A549 (cell line): ENCODE data around the gene CDH4. TPM values are rescaled to one million over a fixed set of nuclear protein-coding genes. Genes with fewer than 3 reads are reported as not detected.

Experiments used
- ATAC-seq, 2 experiments: fragments of 200-7000 bp in 1 of 2; fragments of >200 bp in 1 of 2; cut with Nextera tagmentation in 1 of 2; cut with Tn5 transposase in 1 of 2; 3 replicates each; pipeline versions ENCODE4 v1.8.0 to v1.9.1; 2018 to 2020; ENCODE audit warnings: mild to moderate bottlenecking in 1 of 2, moderate library complexity in 1 of 2
- CTCF ChIA-PET: fragments of 300-600 bp; sonication (Branson Sonifier 250); formaldehyde crosslinking; extraction: SDS; loops from one replicate; lab custom pipeline; 2021; ENCODE audit warnings: antibody characterized with exemption, inconsistent platforms; lab: Yijun Ruan, JAX
- POLR2A ChIA-PET: fragments of 350-600 bp; formaldehyde crosslinking; extraction: SDS; loops from one replicate; lab custom pipeline; 2021; ENCODE audit warnings: antibody characterized with exemption, inconsistent platforms; lab: Yijun Ruan, JAX
- DNase-seq, 2 experiments: peaks; one replicate each; pipeline versions ENCODE4 v3.0.0 to v3.0.0-alpha.2; 2011 to 2016; ENCODE audit warnings: low read depth in 1 of 2, low spot score in 1 of 2
- FAIRE-seq: peaks from 2 replicates; lab custom pipeline; 2011; peaks lifted over from hg19 to GRCh38; lab: Jason Lieb, UNC
- H3K27ac ChIP-seq, 2 experiments: fragments of >200 bp; sonication (Bioruptor Twin); formaldehyde crosslinking; 3 replicates each; pipeline ENCODE4 v1.5.1; 2016 to 2017
- H3K4me1 ChIP-seq: fragments of >200 bp; sonication (Bioruptor Twin); formaldehyde crosslinking; 3 replicates; pipeline ENCODE4 v1.6.1; 2016
- H3K4me2 ChIP-seq: fragments of >200 bp; sonication (Bioruptor Twin); formaldehyde crosslinking; 3 replicates; pipeline ENCODE4 v1.6.1; 2016
- H3K4me3 ChIP-seq: fragments of >200 bp; sonication (Bioruptor Twin); formaldehyde crosslinking; 3 replicates; pipeline ENCODE4 v1.5.1; 2016
- H3K9me3 ChIP-seq: fragments of >200 bp; sonication (Bioruptor Twin); formaldehyde crosslinking; 3 replicates; pipeline ENCODE4 v1.6.1; 2016
- BCL3 ChIP-seq: fragments of >200 bp; sonication (Bioruptor Twin); formaldehyde crosslinking; IDR thresholded peaks from 3 replicates; pipeline ENCODE4 v1.6.1; 2016
- CBX2 ChIP-seq: fragments of 200-600 bp; sonication (generic); IDR thresholded peaks from 2 replicates; pipeline ENCODE4 v1.6.1; 2016; ENCODE audit warnings: low read depth, mild to moderate bottlenecking, borderline replicate concordance
- CHD2 ChIP-seq: fragments of 150-350 bp; IDR thresholded peaks from 2 replicates; pipeline ENCODE4 v1.6.1; 2014; ENCODE audit warnings: low read length; ENCODE audit not compliant: partially characterized antibody
- CTCF ChIP-seq: fragments of >200 bp; sonication (Bioruptor Twin); formaldehyde crosslinking; IDR thresholded peaks from 3 replicates; pipeline ENCODE4 v1.5.1; 2016
- E2F6 ChIP-seq: IDR thresholded peaks from 2 replicates; pipeline ENCODE4 v1.6.1; 2012; ENCODE audit warnings: low read depth, borderline replicate concordance
- FOSB ChIP-seq: fragments of 250-450 bp; sonication (Bioruptor Pico); IDR thresholded peaks from 2 replicates; pipeline ENCODE4 v1.5.0; 2020; ENCODE audit warnings: mild to moderate bottlenecking, moderate library complexity
- GATA3 ChIP-seq: IDR thresholded peaks from 2 replicates; pipeline ENCODE4 v1.6.1; 2012; ENCODE audit warnings: borderline replicate concordance
- HDAC2 ChIP-seq: fragments of 200-600 bp; sonication (generic); IDR thresholded peaks from 2 replicates; pipeline ENCODE4 v1.6.1; 2016
- HEYL ChIP-seq: fragments of 250-450 bp; sonication (Bioruptor Pico); IDR thresholded peaks from 2 replicates; pipeline ENCODE4 v1.8.0; 2021; ENCODE audit warnings: mild to moderate bottlenecking, moderate library complexity
- HMGXB4 ChIP-seq: fragments of 250-450 bp; sonication (Bioruptor Pico); IDR thresholded peaks from 2 replicates; pipeline ENCODE4 v1.5.0; 2021; ENCODE audit warnings: mild to moderate bottlenecking, moderate library complexity, borderline replicate concordance
- HOXB13 ChIP-seq: fragments of 250-450 bp; sonication (Bioruptor Pico); IDR thresholded peaks from 2 replicates; pipeline ENCODE4 v1.5.0; 2020; ENCODE audit warnings: low read depth, mild to moderate bottlenecking, moderate library complexity
- HOXB5 ChIP-seq: fragments of 250-450 bp; sonication (Bioruptor Pico); IDR thresholded peaks from 2 replicates; pipeline ENCODE4 v1.5.0; 2020; ENCODE audit warnings: mild to moderate bottlenecking, moderate library complexity
- KDM1A ChIP-seq: fragments of 200-600 bp; sonication (generic); IDR thresholded peaks from 2 replicates; pipeline ENCODE4 v1.6.1; 2016; ENCODE audit warnings: low read depth, mild to moderate bottlenecking
- NPAS2 ChIP-seq: fragments of 250-450 bp; sonication (Bioruptor Pico); IDR thresholded peaks from 2 replicates; pipeline ENCODE4 v1.8.0; 2022; ENCODE audit warnings: mild to moderate bottlenecking, moderate library complexity, borderline replicate concordance
- NR3C1 ChIP-seq: fragments of >200 bp; sonication (Bioruptor Twin); formaldehyde crosslinking; IDR thresholded peaks from 3 replicates; pipeline ENCODE4 v1.6.1; 2017
- RFX5 ChIP-seq: fragments of 450-650 bp; IDR thresholded peaks from 2 replicates; pipeline ENCODE4 v1.7.1; 2014; ENCODE audit warnings: antibody characterized with exemption, mild to moderate bottlenecking, moderate library complexity
- RNF2 ChIP-seq: fragments of 200-600 bp; sonication (generic); IDR thresholded peaks from 2 replicates; pipeline ENCODE4 v1.6.1; 2016; ENCODE audit warnings: low read depth, mild to moderate bottlenecking, antibody characterized with exemption, moderate library complexity, borderline replicate concordance
- SREBF2 ChIP-seq: fragments of 450-650 bp; IDR thresholded peaks from 2 replicates; pipeline ENCODE4 v1.6.1; 2014; ENCODE audit warnings: mild to moderate bottlenecking, moderate library complexity
- ZC3H11A ChIP-seq: fragments of 450-650 bp; IDR thresholded peaks from 2 replicates; pipeline ENCODE4 v1.6.1; 2014; ENCODE audit warnings: antibody characterized with exemption, mild to moderate bottlenecking
- ZFP36 ChIP-seq: fragments of 450-650 bp; IDR thresholded peaks from 2 replicates; pipeline ENCODE4 v1.6.1; 2014; ENCODE audit warnings: borderline replicate concordance; ENCODE audit not compliant: partially characterized antibody
- ZNF302 ChIP-seq: fragments of 250-450 bp; sonication (Bioruptor Pico); IDR thresholded peaks from 2 replicates; pipeline ENCODE4 v1.9.0; 2021; ENCODE audit warnings: inconsistent platforms, mild to moderate bottlenecking, moderate library complexity
- WGBS: methylation state at CpG from one replicate; pipeline ENCODE4 v1.1.6; 2017; ENCODE audit errors: missing lambda C conversion rate; 5-methylcytosine and 5-hydroxymethylcytosine counted together
- polyA plus RNA-seq, 4 experiments: library from polyadenylated mRNA; depleted of rRNA in 3 of 4; stranded (reverse); fragments of >200 nt; fragmentation: RNase III in 1 of 4; extraction: RNeasy Plus Mini Kit Qiagen cat#74134 plus additional on column Dnase treatment in 1 of 4; gene quantifications; 2 replicates in 3 of 4; 3 replicates in 1 of 4; pipeline ENCODE4 v1.2.3, GENCODE V29; 2011 to 2017

CDH4 gene
- polyA plus RNA-seq, 2 of the 4 experiments (the other 2 are of a cell fraction) = 3.4 to 10.3 TPM

- H3K27ac ChIP-seq = no peak overlapping the region
- no peak for ATAC-seq
- no peak overlapping the region for H3K4me3 ChIP-seq
- ChIA-PET CTCF (no interaction called here), POLR2A (no interaction called here)
- DNase-seq = no peak
- 76% methylated on average over 13 of the region's 13 CpGs for WGBS
- H3K4me2 ChIP-seq = no peak overlapping the region
- no peak for FAIRE-seq
- TF ChIP-seq GATA3 (no peak), HDAC2 (no peak), KDM1A (no peak), FOSB (no peak), ZFP36 (no peak), NR3C1 (no peak), ZNF302 (CRISPR knock-in tag) (no peak), SREBF2 (no peak), BCL3 (no peak), HEYL (CRISPR knock-in tag) (no peak), E2F6 (no peak), CBX2 (no peak), ZC3H11A (no peak), RFX5 (no peak), HOXB5 (CRISPR knock-in tag) (no peak), NPAS2 (no peak), HOXB13 (CRISPR knock-in tag) (no peak), RNF2 (no peak), CTCF (no peak)
- no peaks in the 10 kb centered on the region for H3K4me1 ChIP-seq
- no peaks in the 10 kb centered on the region for H3K9me3 ChIP-seq
These were observed 629.8 kb downstream of the CDH4 start for GRCh38 chr20:61881861-61882260.

- no peak overlapping the region for H3K4me3 ChIP-seq
- no peak for FAIRE-seq
These were observed 630.9 kb downstream of the CDH4 start for GRCh38 chr20:61882716-61883615.

More at GRCh38 chr20:61882716-61883615, 630.9 kb downstream of the CDH4 start:
- no peaks in the 10 kb centered on the region for H3K9me3 ChIP-seq
- no peaks in the 10 kb centered on the region for H3K4me1 ChIP-seq
- H3K4me2 ChIP-seq = no peak overlapping the region
- WGBS = 68% methylated on average over 28 of the region's 32 CpGs
- no peak for ATAC-seq
- ChIA-PET CTCF (interaction anchor here (1.3 kb wide), 1 partner anchor 14 kb away, joined by 3 read pairs; no protein-coding TSS in a partner anchor), POLR2A (no interaction called here)
- TF ChIP-seq HMGXB4 (CRISPR knock-in tag) (no peak), CHD2 (no peak), CTCF (no peak)
- H3K27ac ChIP-seq = no peak overlapping the region
- DNase-seq = no peak
